Trophoblast cell (in vitro differentiated cells and primary cell): ENCODE results near the gene RYK.
"Not testable (repeated sequence)": the region's sequence is repeated elsewhere in the genome, so short reads cannot be mapped to it uniquely, and the experiment has no call there.

Experiments
- DNase-seq, 2 donors: peaks; one replicate each; pipeline ENCODE4 v3.0.0-alpha.2; 2016
- H2AFZ ChIP-seq: 2 replicates; pipeline ENCODE4 v1.6.1; 2013; ENCODE audit warnings: low read length, moderate library complexity, mild to moderate bottlenecking; ENCODE audit not compliant: insufficient read depth, poor library complexity
- H2AK5ac ChIP-seq: 2 replicates; pipeline ENCODE4 v1.6.1; 2013; ENCODE audit warnings: mild to moderate bottlenecking, low read length
- H2BK120ac ChIP-seq: 2 replicates; pipeline ENCODE4 v1.6.1; 2013; ENCODE audit warnings: low read length, mild to moderate bottlenecking, moderate library complexity; ENCODE audit not compliant: insufficient read depth, poor library complexity
- H2BK12ac ChIP-seq: 2 replicates; pipeline ENCODE4 v1.6.1; 2013; ENCODE audit warnings: mild to moderate bottlenecking, low read length, moderate library complexity
- H2BK5ac ChIP-seq: 2 replicates; pipeline ENCODE4 v1.6.1; 2013; ENCODE audit warnings: low read length, low read depth, moderate library complexity, mild to moderate bottlenecking; ENCODE audit not compliant: poor library complexity
- H3K14ac ChIP-seq: 2 replicates; pipeline ENCODE4 v1.6.1; 2013; ENCODE audit warnings: mild to moderate bottlenecking, low read length
- H3K18ac ChIP-seq: 2 replicates; pipeline ENCODE4 v1.6.1; 2013; ENCODE audit warnings: mild to moderate bottlenecking, low read length
- H3K23ac ChIP-seq: 2 replicates; pipeline ENCODE4 v1.6.1; 2013; ENCODE audit warnings: low read length
- H3K27ac ChIP-seq: 2 replicates; pipeline ENCODE4 v1.5.1; 2013; ENCODE audit warnings: low read depth, mild to moderate bottlenecking, inconsistent platforms, low read length, moderate library complexity
- H3K27me3 ChIP-seq: 2 replicates; pipeline ENCODE4 v1.6.1; 2013; ENCODE audit warnings: inconsistent platforms, mild to moderate bottlenecking, low read length, moderate library complexity; ENCODE audit not compliant: insufficient read depth
- H3K36me3 ChIP-seq, 2 experiments: 1 replicate in 1 of 2; 2 replicates in 1 of 2; pipeline ENCODE4 v1.6.1; 2013; ENCODE audit warnings: low read length in 2 of 2, mild to moderate bottlenecking in 2 of 2, moderate library complexity in 1 of 2; ENCODE audit not compliant: insufficient read depth in 2 of 2, control insufficient read depth in 1 of 2
- H3K4ac ChIP-seq: 2 replicates; pipeline ENCODE4 v1.6.1; 2013; ENCODE audit warnings: low read depth, mild to moderate bottlenecking, low read length, moderate library complexity
- H3K4me1 ChIP-seq, 2 experiments: 1 replicate in 1 of 2; 2 replicates in 1 of 2; pipeline ENCODE4 v1.6.1; 2013; ENCODE audit warnings: low read length in 2 of 2, mild to moderate bottlenecking in 2 of 2, moderate library complexity in 1 of 2; ENCODE audit not compliant: insufficient read depth in 2 of 2, control insufficient read depth in 1 of 2
- H3K4me2 ChIP-seq: 2 replicates; pipeline ENCODE4 v1.6.1; 2013; ENCODE audit warnings: inconsistent platforms, mild to moderate bottlenecking, low read length, moderate library complexity
- H3K4me3 ChIP-seq: 2 replicates; pipeline ENCODE4 v1.5.1; 2013; ENCODE audit warnings: mild to moderate bottlenecking, low read depth, low read length, inconsistent platforms
- H3K79me1 ChIP-seq: one replicate; pipeline ENCODE4 v1.6.1; 2013; ENCODE audit warnings: low read length
- H3K79me2 ChIP-seq: 2 replicates; pipeline ENCODE4 v1.6.1; 2013; ENCODE audit warnings: low read length, mild to moderate bottlenecking; ENCODE audit not compliant: control insufficient read depth, insufficient read depth, poor library complexity
- H3K9ac ChIP-seq: 2 replicates; pipeline ENCODE4 v1.6.1; 2013; ENCODE audit warnings: mild to moderate bottlenecking, low read length
- H3K9me3 ChIP-seq: 2 replicates; pipeline ENCODE4 v1.6.1; 2013; ENCODE audit warnings: low read depth, mild to moderate bottlenecking, control low read depth, inconsistent platforms, low read length; ENCODE audit not compliant: insufficient read depth
- H4K12ac ChIP-seq: 2 replicates; pipeline ENCODE4 v1.6.1; 2013; ENCODE audit warnings: low read depth, mild to moderate bottlenecking, low read length, moderate library complexity
- H4K8ac ChIP-seq: 2 replicates; pipeline ENCODE4 v1.6.1; 2013; ENCODE audit warnings: low read depth, mild to moderate bottlenecking, low read length, moderate library complexity
- H4K91ac ChIP-seq: one replicate; pipeline ENCODE4 v1.6.1; 2013; ENCODE audit warnings: low read depth, mild to moderate bottlenecking, low read length, moderate library complexity
- WGBS: extraction: QIAGEN DNeasy Blood & Tissue Kit; methylation state at CpG from one replicate; pipeline ENCODE4 v1.1.7; 2013; ENCODE audit warnings: missing lambda C conversion rate; ENCODE audit not compliant: insufficient read length, insufficient coverage; ENCODE audit errors: extremely low coverage; 5-methylcytosine and 5-hydroxymethylcytosine counted together

The RYK gene

DNA sequence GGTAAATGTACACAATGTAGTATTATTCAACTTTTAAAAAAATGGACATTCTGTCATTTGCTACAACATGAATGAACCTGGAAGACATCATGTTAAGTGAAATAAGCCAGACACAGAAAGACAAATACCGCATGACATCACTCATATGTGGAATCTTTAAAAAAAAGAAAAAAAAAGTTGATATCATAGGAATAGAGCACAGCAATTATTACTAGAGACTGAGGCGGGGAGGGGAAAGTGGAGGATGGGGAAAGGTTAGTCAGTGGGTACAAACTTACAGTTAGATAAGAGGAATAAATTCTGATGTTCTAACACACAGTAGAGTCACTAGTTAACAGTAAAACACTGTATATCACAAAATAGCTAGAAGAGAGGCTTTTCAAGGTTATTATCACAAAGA is 22.2 kb downstream of the RYK start:
- no peaks in the 10 kb centered on the region for H3K27me3 ChIP-seq
- H3K79me2 ChIP-seq = peaks cover 9% of the 10 kb centered on the region
- no peak overlapping the region for H3K23ac ChIP-seq
- no CpG with 5 or more reads among the region's 2 CpGs for WGBS
- no peaks in the 10 kb centered on the region for H3K9me3 ChIP-seq
- no peak overlapping the region for H4K91ac ChIP-seq
- peaks cover 2% of the 10 kb centered on the region in 2 experiments for H3K4me1 ChIP-seq
- no peak overlapping the region for H2BK120ac ChIP-seq
- H3K18ac ChIP-seq = no peak overlapping the region
- H4K12ac ChIP-seq = no peak overlapping the region
- no peak overlapping the region for H2AFZ ChIP-seq
- H3K4me3 ChIP-seq = no peak overlapping the region
- no peak overlapping the region for H3K9ac ChIP-seq
- H4K8ac ChIP-seq = no peak overlapping the region
- H2AK5ac ChIP-seq = no peak overlapping the region
- H2BK5ac ChIP-seq = no peak overlapping the region
- no peak overlapping the region for H3K27ac ChIP-seq
- peaks cover 0 to 2% of the 10 kb centered on the region in 2 experiments for H3K36me3 ChIP-seq
- H3K14ac ChIP-seq = no peak overlapping the region
- no peak overlapping the region for H3K4me2 ChIP-seq
- H3K4ac ChIP-seq = no peak overlapping the region
- no peak overlapping the region for H2BK12ac ChIP-seq
- no peaks in the 10 kb centered on the region for H3K79me1 ChIP-seq
- no peak for DNase-seq

GRCh38 chr3:134228035-134228434 is 22.6 kb downstream of the RYK start:
- Histone ChIP-seq H4K91ac (no peak overlapping the region), H3K14ac (no peak overlapping the region), H3K9me3 (no peaks in the 10 kb centered on the region), H2BK5ac (no peak overlapping the region), H3K18ac (no peak overlapping the region), H3K36me3 (peaks cover 0 to 2% of the 10 kb centered on the region in 2 experiments), H3K4me3 (no peak overlapping the region), H3K23ac (no peak overlapping the region), H3K79me1 (no peaks in the 10 kb centered on the region), H4K12ac (no peak overlapping the region), H3K27ac (no peak overlapping the region), H3K4me1 (peaks cover 2% of the 10 kb centered on the region in 2 experiments), H3K4me2 (no peak overlapping the region), H2BK12ac (no peak overlapping the region), H2BK120ac (no peak overlapping the region), H2AK5ac (no peak overlapping the region), H3K4ac (no peak overlapping the region), H3K79me2 (peaks cover 9% of the 10 kb centered on the region), H3K27me3 (no peaks in the 10 kb centered on the region), H2AFZ (no peak overlapping the region), H4K8ac (no peak overlapping the region), H3K9ac (no peak overlapping the region)
- no peak for DNase-seq
- WGBS = no CpG with 5 or more reads among the region's 6 CpGs

- not testable (repeated sequence) for H2BK120ac ChIP-seq, H3K4me1 ChIP-seq, H3K79me2 ChIP-seq, H3K27ac ChIP-seq, H2BK12ac ChIP-seq, H3K9me3 ChIP-seq, H3K79me1 ChIP-seq, H3K36me3 ChIP-seq, H2BK5ac ChIP-seq, H3K23ac ChIP-seq, H2AFZ ChIP-seq, H4K8ac ChIP-seq, H3K18ac ChIP-seq, H4K12ac ChIP-seq, H3K27me3 ChIP-seq, H3K4me2 ChIP-seq, H3K4me3 ChIP-seq, H3K9ac ChIP-seq, DNase-seq, H3K14ac ChIP-seq, H2AK5ac ChIP-seq, H4K91ac ChIP-seq
- H3K4ac ChIP-seq = peak overlapping the region; percentile 91
- WGBS = no CpG with 5 or more reads among the region's 1 CpG
Measured at GRCh38 chr3:134224796-134225156, 25.9 kb downstream of the RYK start.

DNA sequence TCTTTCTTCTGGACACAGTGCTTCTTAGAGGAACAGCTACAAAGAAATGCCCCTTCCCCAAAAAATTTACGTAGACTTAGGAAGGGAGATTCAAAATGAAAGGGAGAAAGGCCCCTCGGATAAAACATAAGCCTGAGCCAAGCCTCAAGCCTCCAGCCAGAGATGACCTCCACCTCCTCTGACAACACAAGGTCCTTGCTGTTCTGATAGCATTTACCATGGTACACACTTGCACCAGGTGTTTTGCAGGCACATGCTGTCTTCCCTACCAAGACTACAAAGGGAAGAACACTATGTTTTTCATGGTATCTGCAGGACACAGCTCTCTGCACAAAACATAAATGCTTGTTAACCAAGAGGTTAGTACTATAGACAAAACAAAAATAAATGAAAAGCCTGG is 27.8 kb downstream of the RYK start:
- H3K9me3 ChIP-seq = no peaks in the 10 kb centered on the region
- no peak overlapping the region for H2AFZ ChIP-seq
- H4K8ac ChIP-seq = no peak overlapping the region
- H2AK5ac ChIP-seq = no peak overlapping the region
- no peak overlapping the region for H2BK120ac ChIP-seq
- no peaks in the 10 kb centered on the region for H3K79me1 ChIP-seq
- no peak for DNase-seq
- H3K36me3 ChIP-seq = peaks cover 2 to 5% of the 10 kb centered on the region in 2 experiments
- H3K18ac ChIP-seq = no peak overlapping the region
- H3K4me1 ChIP-seq = peaks cover 4 to 6% of the 10 kb centered on the region in 2 experiments
- no peak overlapping the region for H3K4me2 ChIP-seq
- no peaks in the 10 kb centered on the region for H3K27me3 ChIP-seq
- no CpG with 5 or more reads among the region's 2 CpGs for WGBS
- no peak overlapping the region for H3K4me3 ChIP-seq
- H2BK12ac ChIP-seq = no peak overlapping the region
- no peak overlapping the region for H3K23ac ChIP-seq
- H2BK5ac ChIP-seq = no peak overlapping the region
- H3K9ac ChIP-seq = no peak overlapping the region
- no peak overlapping the region for H4K91ac ChIP-seq
- no peak overlapping the region for H4K12ac ChIP-seq
- H3K79me2 ChIP-seq = peaks cover 4% of the 10 kb centered on the region
- H3K27ac ChIP-seq = no peak overlapping the region
- H3K4ac ChIP-seq = peak overlapping the region; percentile 19
- no peak overlapping the region for H3K14ac ChIP-seq
